Tibial artery (tissue), 4 donors: ENCODE data around the gene DCTPP1.

Experiments used
- DNase-seq, 2 donors: peaks; one replicate each; pipeline ENCODE4 v3.0.0-alpha.2; 2019
- H3K27ac ChIP-seq, 2 donors: fragments of 200-600 bp; sonication (generic) in 1 of 2; 1 replicate in 1 of 2; 2 replicates in 1 of 2; pipeline ENCODE4 v1.5.1; 2018 to 2019; ENCODE audit warnings: mild to moderate bottlenecking in 1 of 2
- H3K27me3 ChIP-seq, 2 donors: fragments of 200-600 bp; sonication (generic) in 1 of 2; one replicate each; pipeline versions ENCODE4 v1.5.1 to v1.6.0; 2016 to 2019
- H3K36me3 ChIP-seq, 3 donors: fragments of 200-600 bp; sonication (generic) in 2 of 3; one replicate each; pipeline ENCODE4 v1.5.1; 2016 to 2019; ENCODE audit warnings: mild to moderate bottlenecking in 2 of 3
- H3K4me1 ChIP-seq, 4 donors: fragments of 200-600 bp; sonication (generic) in 2 of 4; 1 replicate in 3 of 4; 2 replicates in 1 of 4; pipeline ENCODE4 v1.5.1; 2016 to 2019
- H3K4me3 ChIP-seq, 2 donors: fragments of 200-600 bp; sonication (generic) in 1 of 2; 1 replicate in 1 of 2; 2 replicates in 1 of 2; pipeline ENCODE4 v1.5.1; 2018 to 2019; ENCODE audit warnings: mild to moderate bottlenecking in 2 of 2
- H3K9me3 ChIP-seq, 3 donors: fragments of 200-600 bp; sonication (generic) in 1 of 3; one replicate each; pipeline ENCODE4 v1.5.1; 2016 to 2019
- intact Hi-C: fragments of 100-400 bp; cut with DNase I; formaldehyde crosslinking; loops from one replicate; pipeline ENCODE4 v1.15.0; 2023; ENCODE audit warnings: low total_unique reads
- TF ChIP-seq, protein P1 (sequence below), 2 experiments: fragments of 200-600 bp in 1 of 2; fragments of 450-650 bp in 1 of 2; IDR thresholded peaks; one replicate each; pipeline ENCODE4 v1.5.1; 2017 to 2019; ENCODE audit warnings: antibody characterized with exemption in 2 of 2, mild to moderate bottlenecking in 1 of 2, moderate library complexity in 1 of 2

The DCTPP1 gene

DNA sequence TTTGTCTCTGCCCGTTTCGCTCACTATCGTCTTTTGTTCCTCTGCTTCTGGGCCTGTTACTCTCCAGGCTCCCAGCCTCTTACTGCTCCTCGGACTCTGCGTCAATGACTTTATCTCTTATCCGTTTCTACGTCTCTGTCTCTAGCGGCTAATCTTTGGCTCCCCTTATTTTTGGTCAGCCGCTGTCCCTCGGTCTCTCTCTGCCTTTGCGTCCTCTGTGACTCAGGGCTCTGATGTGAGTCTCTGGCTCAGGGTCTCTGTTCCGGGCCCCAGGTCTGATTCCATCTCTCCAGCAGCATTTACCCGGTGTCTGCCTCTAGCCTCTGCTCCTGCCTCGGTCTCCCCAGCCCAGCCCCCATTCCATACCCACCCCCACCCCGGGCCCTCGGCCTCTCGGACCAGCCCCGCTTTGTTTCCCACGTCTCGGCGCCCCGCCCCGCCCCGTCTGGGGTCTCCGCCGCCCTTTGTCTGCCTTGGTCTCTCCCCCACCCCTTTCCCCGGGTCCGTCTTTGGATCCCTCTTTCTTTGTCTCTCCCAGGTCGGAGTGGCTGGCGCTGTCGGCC is 35.2 kb downstream of the DCTPP1 start:
- Histone ChIP-seq H3K4me1 (peaks cover 0 to 22% (median 19%) of the 10 kb centered on the region in 4 donors), H3K27ac (peak overlapping the region; percentile 79 to 83), H3K27me3 (no peaks in the 10 kb centered on the region), H3K9me3 (no peaks in the 10 kb centered on the region), H3K4me3 (peak overlapping the region; percentile 69 to 81), H3K36me3 (peaks cover 0 to 17% (median 17%) of the 10 kb centered on the region in 3 donors)
- intact Hi-C loops, result loop anchor here (2.0 kb wide), 1 partner anchor 16 kb away; no protein-coding TSS in a partner anchor
- TF ChIP-seq, protein P1, sequence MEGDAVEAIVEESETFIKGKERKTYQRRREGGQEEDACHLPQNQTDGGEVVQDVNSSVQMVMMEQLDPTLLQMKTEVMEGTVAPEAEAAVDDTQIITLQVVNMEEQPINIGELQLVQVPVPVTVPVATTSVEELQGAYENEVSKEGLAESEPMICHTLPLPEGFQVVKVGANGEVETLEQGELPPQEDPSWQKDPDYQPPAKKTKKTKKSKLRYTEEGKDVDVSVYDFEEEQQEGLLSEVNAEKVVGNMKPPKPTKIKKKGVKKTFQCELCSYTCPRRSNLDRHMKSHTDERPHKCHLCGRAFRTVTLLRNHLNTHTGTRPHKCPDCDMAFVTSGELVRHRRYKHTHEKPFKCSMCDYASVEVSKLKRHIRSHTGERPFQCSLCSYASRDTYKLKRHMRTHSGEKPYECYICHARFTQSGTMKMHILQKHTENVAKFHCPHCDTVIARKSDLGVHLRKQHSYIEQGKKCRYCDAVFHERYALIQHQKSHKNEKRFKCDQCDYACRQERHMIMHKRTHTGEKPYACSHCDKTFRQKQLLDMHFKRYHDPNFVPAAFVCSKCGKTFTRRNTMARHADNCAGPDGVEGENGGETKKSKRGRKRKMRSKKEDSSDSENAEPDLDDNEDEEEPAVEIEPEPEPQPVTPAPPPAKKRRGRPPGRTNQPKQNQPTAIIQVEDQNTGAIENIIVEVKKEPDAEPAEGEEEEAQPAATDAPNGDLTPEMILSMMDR (IDR thresholded peaks at IDR 0.05), result no peak
- DNase-seq, result no peak

DNA sequence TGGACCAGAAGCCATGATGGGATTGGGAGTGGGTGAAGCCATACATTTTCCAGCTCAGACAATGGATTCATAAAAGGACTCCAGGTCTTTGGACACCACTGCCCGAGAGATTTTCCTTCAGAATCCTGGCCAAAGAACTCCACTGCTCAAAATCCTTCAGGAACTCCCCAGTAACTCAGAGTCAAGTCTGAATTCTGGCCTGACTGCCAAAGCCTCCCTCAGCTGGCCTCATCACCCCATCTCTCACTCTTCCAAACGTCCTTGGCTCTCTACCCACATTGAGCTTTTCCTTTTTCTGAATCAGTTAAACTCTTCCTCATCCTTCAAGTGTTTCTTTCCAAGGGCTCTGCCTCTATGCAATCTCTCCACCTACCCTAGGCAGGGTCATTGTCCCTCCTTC is 46.3 kb downstream of the DCTPP1 start:
- intact Hi-C loops, result no loop called here
- no peak for DNase-seq
- Histone ChIP-seq H3K27me3 (no peaks in the 10 kb centered on the region), H3K4me3 (no peak overlapping the region), H3K9me3 (no peaks in the 10 kb centered on the region), H3K36me3 (no peaks in the 10 kb centered on the region), H3K4me1 (peaks cover 0 to 13% (median 8%) of the 10 kb centered on the region in 4 donors), H3K27ac (no peak overlapping the region)
- TF ChIP-seq, protein P1 (IDR thresholded peaks at IDR 0.05), result no peak

DNA sequence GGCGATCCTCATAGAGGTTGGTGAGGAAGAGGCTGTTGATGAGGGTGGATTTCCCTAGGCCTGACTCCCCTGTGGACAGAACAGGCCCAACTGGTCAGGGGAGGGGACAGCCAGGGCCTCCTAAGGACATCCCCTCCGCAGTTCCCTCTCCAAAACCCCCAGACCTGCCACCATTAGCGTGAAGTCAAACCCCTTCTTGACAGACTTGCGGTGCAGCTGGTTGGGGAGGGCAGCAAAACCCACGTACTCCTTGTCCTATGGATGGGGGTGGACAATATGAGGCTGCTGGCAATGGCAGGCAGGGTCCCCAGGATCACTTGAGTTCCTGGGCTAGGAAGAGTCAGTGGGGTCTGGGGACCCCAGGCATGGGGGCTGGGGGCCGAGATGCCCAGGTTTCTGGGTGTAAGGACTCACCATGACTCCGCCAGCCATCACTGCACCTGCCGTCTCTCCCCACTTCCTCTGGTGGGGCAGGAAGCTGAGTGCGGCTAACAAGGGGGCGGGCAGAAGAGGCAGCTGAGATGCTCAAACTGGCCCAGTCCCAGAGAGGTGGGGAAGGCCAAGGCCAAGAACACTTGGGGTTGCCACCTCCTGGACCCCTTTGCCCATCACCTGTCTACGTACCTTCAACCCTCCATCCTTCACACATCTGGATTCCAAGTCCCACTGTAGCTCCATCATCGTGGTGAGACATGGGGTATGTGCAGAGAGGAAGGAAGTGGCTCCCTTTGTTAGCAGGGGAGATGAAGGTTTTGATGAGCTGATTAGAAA is 47.5 kb downstream of the DCTPP1 start, which contains the start of gene SEPTIN1:
Gene SEPTIN1 (minus strand): TSS at position 451 of the 771 bp plus-strand sequence. CDS start 19 bp downstream, at position 432.
- no peak within 1 kb of the TSS for H3K27ac ChIP-seq
- H3K9me3 ChIP-seq, result no peaks in the 10 kb centered on the region
- H3K4me3 ChIP-seq, result no peak within 1 kb of the TSS
- no peaks in the 10 kb centered on the region for H3K36me3 ChIP-seq
- H3K4me1 ChIP-seq, result peaks cover 0 to 16% (median 10%) of the 10 kb centered on the region in 4 donors
- no peaks in the 10 kb centered on the region for H3K27me3 ChIP-seq
- intact Hi-C loops, result no loop called here
- TF ChIP-seq, protein P1 (IDR thresholded peaks at IDR 0.05), result no peak
- DNase-seq, result no peak

DNA sequence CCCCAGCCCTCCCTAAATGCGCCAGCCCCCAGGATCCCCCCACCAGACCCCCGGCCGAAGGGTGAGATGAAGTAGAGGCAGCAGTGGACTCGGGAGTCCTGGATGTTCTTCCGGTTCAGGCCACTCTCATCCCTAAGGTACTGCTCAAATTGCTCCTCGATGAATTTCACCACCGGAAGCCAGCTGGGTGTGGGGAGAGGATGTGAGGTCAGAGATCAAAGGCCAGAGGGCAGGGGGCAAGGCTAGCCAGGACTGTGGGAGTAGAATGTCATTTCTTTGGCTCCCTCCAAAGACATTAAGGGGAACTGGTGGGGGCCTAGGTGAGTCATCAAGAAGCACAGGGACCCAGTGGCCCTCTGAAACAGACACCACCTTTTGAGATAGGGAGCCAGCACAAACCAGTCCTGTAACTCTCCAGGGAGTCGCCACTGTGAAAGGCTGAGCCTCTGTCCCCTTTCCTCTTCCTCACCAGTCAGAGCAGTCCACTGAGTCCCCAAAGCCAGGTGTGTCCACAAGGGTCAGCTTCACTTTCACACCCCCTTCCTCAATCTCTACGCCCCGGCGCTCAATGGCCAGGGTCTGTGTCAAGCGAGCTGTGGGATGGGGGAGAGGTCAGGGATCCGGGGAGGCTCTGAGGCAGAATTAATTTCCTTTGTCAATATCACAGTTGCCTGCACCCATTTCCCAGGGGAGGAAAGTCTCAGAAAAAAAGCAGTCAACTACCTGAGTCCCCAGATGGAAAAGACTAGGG is 48.4 kb downstream of the DCTPP1 start:
- no peaks in the 10 kb centered on the region for H3K27me3 ChIP-seq
- no peaks in the 10 kb centered on the region for H3K36me3 ChIP-seq
- no peak for DNase-seq
- no peaks in the 10 kb centered on the region for H3K9me3 ChIP-seq
- H3K27ac ChIP-seq, result no peak overlapping the region
- H3K4me3 ChIP-seq, result no peak overlapping the region
- H3K4me1 ChIP-seq, result peaks cover 0 to 24% (median 15%) of the 10 kb centered on the region in 4 donors
- intact Hi-C loops, result no loop called here
- TF ChIP-seq, protein P1 (IDR thresholded peaks at IDR 0.05), result no peak

DNA sequence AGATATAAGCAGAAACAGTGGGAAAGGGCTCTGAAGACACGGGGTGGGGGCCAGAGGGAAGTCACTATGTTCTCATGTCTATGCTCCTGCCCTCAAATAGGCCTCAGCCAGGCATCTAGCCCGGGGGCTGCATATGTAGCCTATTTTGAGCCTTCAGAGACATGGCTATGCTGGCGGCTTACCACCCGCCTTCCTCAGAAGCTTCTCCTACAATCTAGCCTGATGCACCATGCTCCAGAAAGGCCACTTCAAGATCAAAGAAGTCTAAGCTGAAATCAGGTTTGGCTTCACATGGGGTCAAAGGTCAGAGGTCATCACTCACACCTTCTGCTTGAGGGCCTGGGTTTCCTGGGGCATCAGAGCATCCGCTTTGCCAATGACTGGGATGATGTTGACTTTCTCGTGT is 49.0 kb downstream of the DCTPP1 start:
- no peak for DNase-seq
- no peak overlapping the region for H3K27ac ChIP-seq
- H3K4me3 ChIP-seq, result no peak overlapping the region
- H3K36me3 ChIP-seq, result no peaks in the 10 kb centered on the region
- intact Hi-C loops, result no loop called here
- H3K9me3 ChIP-seq, result no peaks in the 10 kb centered on the region
- TF ChIP-seq, protein P1 (IDR thresholded peaks at IDR 0.05), result no peak
- H3K27me3 ChIP-seq, result no peaks in the 10 kb centered on the region
- peaks cover 0 to 26% (median 15%) of the 10 kb centered on the region in 4 donors for H3K4me1 ChIP-seq
